OCI-LY3 (cell line): ENCODE results near the gene EDEM3.

Experiments
- EZH2phosphoT487 ChIP-seq: fragments of 200-600 bp; shearing (Covaris generic); IDR thresholded peaks from 2 replicates; pipeline ENCODE4 v1.6.1; 2018; ENCODE audit warnings: antibody characterized with exemption, mixed run types, low read depth
- TF ChIP-seq, protein P1 (sequence below): fragments of 200-600, 300-600 bp; sonication (generic); IDR thresholded peaks from 2 replicates; pipeline ENCODE4 v1.5.1; 2014; ENCODE audit warnings: antibody characterized with exemption, low read length, low read depth

DNA sequence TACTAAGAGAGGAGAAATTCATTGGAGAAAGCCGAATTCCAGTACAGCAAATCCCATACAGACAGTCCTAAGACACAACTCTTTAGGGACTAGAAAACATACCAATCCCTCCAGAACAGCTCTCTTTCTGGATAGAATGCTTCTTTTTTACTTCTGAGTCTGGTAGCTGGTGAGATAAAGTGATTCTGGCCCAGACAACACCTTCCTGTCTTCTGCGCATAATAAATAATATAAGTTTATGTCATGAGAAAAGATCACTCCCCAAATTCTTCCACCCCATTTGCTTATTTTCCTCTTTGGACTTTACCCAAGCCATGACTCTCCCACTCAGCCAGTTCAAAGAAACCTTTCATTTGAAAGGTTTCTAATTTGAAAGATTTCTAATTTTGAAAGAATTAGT lies 98.4 kb downstream of the EDEM3 start:
- TF ChIP-seq, protein P1, sequence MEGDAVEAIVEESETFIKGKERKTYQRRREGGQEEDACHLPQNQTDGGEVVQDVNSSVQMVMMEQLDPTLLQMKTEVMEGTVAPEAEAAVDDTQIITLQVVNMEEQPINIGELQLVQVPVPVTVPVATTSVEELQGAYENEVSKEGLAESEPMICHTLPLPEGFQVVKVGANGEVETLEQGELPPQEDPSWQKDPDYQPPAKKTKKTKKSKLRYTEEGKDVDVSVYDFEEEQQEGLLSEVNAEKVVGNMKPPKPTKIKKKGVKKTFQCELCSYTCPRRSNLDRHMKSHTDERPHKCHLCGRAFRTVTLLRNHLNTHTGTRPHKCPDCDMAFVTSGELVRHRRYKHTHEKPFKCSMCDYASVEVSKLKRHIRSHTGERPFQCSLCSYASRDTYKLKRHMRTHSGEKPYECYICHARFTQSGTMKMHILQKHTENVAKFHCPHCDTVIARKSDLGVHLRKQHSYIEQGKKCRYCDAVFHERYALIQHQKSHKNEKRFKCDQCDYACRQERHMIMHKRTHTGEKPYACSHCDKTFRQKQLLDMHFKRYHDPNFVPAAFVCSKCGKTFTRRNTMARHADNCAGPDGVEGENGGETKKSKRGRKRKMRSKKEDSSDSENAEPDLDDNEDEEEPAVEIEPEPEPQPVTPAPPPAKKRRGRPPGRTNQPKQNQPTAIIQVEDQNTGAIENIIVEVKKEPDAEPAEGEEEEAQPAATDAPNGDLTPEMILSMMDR, result no peak
- TF ChIP-seq EZH2phosphoT487, result no peak
